ENCODE measurements around the gene CCDC177. TPM values are rescaled to one million over a fixed set of nuclear protein-coding genes. Genes with fewer than 3 reads are reported as not detected.

CCDC177 gene
- total RNA-seq, 2 experiments from 2014 or later, result not detected

GRCh38 chr14:69548566-69548965 lies 26.1 kb downstream of the CCDC177 start:
- Histone ChIP-seq H3K4me3 (ENCODE audit: low read depth, low read length, poor library complexity, severe bottlenecking) (no peak overlapping the region), H3K4me1 (ENCODE audit: insufficient read depth, low read length, poor library complexity, severe bottlenecking) (no peaks in the 10 kb centered on the region), H3K27ac (ENCODE audit: low read depth, low read length, poor library complexity, severe bottlenecking) (no peak overlapping the region), H3K4me2 (ENCODE audit: low read length) (no peak overlapping the region), H3K36me3 (ENCODE audit: insufficient read depth, low read length) (no peaks in the 10 kb centered on the region), H3K79me2 (ENCODE audit: insufficient read depth, low read depth, low read length) (no peaks in the 10 kb centered on the region), H4K20me1 (ENCODE audit: insufficient read depth, low read length) (no peaks in the 10 kb centered on the region), H2AFZ (ENCODE audit: low read length) (no peak overlapping the region), H3K9me3 (ENCODE audit: low read length) (no peaks in the 10 kb centered on the region), H3K9me2 (ENCODE audit: insufficient read depth, low read length) (no peaks in the 10 kb centered on the region)
- intact Hi-C loops (cut with micrococcal nuclease; ENCODE audit: unreplicated experiment), result no loop called here
- DNase-seq (ENCODE audit: low spot score), result no peak
- CTCF ChIA-PET (ENCODE audit: unreplicated experiment), result no interaction called here
- no TSS peak for BruUV-seq (replicated peaks)
- POLR2A ChIA-PET, result interaction anchor here (0.5 kb wide), 1 partner anchor 59 kb away, joined by 4 read pairs; no protein-coding TSS in a partner anchor
- TF ChIP-seq EZH2phosphoT487 (IDR thresholded peaks at IDR 0.05; ENCODE audit: borderline replicate concordance, low read depth, low read length), result no peak

- Histone ChIP-seq H3K9me2 (ENCODE audit: insufficient read depth, low read length) (no peaks in the 10 kb centered on the region), H3K4me2 (ENCODE audit: low read length) (no peak overlapping the region), H4K20me1 (ENCODE audit: insufficient read depth, low read length) (no peaks in the 10 kb centered on the region), H3K4me3 (ENCODE audit: low read depth, low read length, poor library complexity, severe bottlenecking) (no peak overlapping the region), H2AFZ (ENCODE audit: low read length) (no peak overlapping the region), H3K79me2 (ENCODE audit: insufficient read depth, low read depth, low read length) (no peaks in the 10 kb centered on the region), H3K36me3 (ENCODE audit: insufficient read depth, low read length) (no peaks in the 10 kb centered on the region), H3K4me1 (ENCODE audit: insufficient read depth, low read length, poor library complexity, severe bottlenecking) (no peaks in the 10 kb centered on the region), H3K27ac (ENCODE audit: low read depth, low read length, poor library complexity, severe bottlenecking) (no peak overlapping the region), H3K9me3 (ENCODE audit: low read length) (no peaks in the 10 kb centered on the region)
- no peak for DNase-seq (ENCODE audit: low spot score)
- no TSS peak for BruUV-seq (replicated peaks)
- ChIA-PET POLR2A (no interaction called here), CTCF (ENCODE audit: unreplicated experiment) (no interaction called here)
- intact Hi-C loops (cut with micrococcal nuclease; ENCODE audit: unreplicated experiment), result no loop called here
- TF ChIP-seq EZH2phosphoT487 (IDR thresholded peaks at IDR 0.05; ENCODE audit: borderline replicate concordance, low read depth, low read length), result no peak
- peak; percentile 68 for TF ChIP-seq CTCF (conservative IDR thresholded peaks at IDR 0.05; ENCODE audit: low read length)
These were observed 26.8 kb downstream of the CCDC177 start for GRCh38 chr14:69547701-69548348.

GRCh38 chr14:69543341-69544115 lies 31.1 kb downstream of the CCDC177 start:
- no TSS peak for BruUV-seq (replicated peaks)
- Histone ChIP-seq H3K4me2 (ENCODE audit: low read length) (no peak overlapping the region), H3K9me3 (ENCODE audit: low read length) (no peaks in the 10 kb centered on the region), H3K9me2 (ENCODE audit: insufficient read depth, low read length) (no peaks in the 10 kb centered on the region), H4K20me1 (ENCODE audit: insufficient read depth, low read length) (no peaks in the 10 kb centered on the region), H3K4me3 (ENCODE audit: low read depth, low read length, poor library complexity, severe bottlenecking) (no peak overlapping the region), H2AFZ (ENCODE audit: low read length) (no peak overlapping the region), H3K4me1 (ENCODE audit: insufficient read depth, low read length, poor library complexity, severe bottlenecking) (no peaks in the 10 kb centered on the region), H3K27ac (ENCODE audit: low read depth, low read length, poor library complexity, severe bottlenecking) (no peak overlapping the region), H3K79me2 (ENCODE audit: insufficient read depth, low read depth, low read length) (no peaks in the 10 kb centered on the region), H3K36me3 (ENCODE audit: insufficient read depth, low read length) (no peaks in the 10 kb centered on the region)
- peak; percentile 8 for DNase-seq (ENCODE audit: low spot score)
- CTCF ChIA-PET (ENCODE audit: unreplicated experiment), result interaction anchor here (1.0 kb wide), 1 partner anchor 15 kb away, joined by 3 read pairs; no protein-coding TSS in a partner anchor
- POLR2A ChIA-PET, result interaction anchor here (0.6 kb wide), 2 partner anchors 11 to 211 kb away, joined by 3 to 8 read pairs; no protein-coding TSS in a partner anchor
- intact Hi-C loops (cut with micrococcal nuclease; ENCODE audit: unreplicated experiment), result no loop called here
- TF ChIP-seq EZH2phosphoT487 (IDR thresholded peaks at IDR 0.05; ENCODE audit: borderline replicate concordance, low read depth, low read length), result no peak
- no peak for TF ChIP-seq CTCF (conservative IDR thresholded peaks at IDR 0.05; ENCODE audit: low read length)
